Upper lobe of right lung (tissue), 1 donor: ENCODE results near the gene SIPA1L2. TPM values are rescaled to one million over a fixed set of nuclear protein-coding genes. Genes with fewer than 3 reads are reported as not detected.

Experiments used
- ATAC-seq: fragments of 200-7000 bp; cut with Tn5 transposase; one replicate; pipeline ENCODE4 v1.9.1; 2020; ENCODE audit warnings: mild to moderate bottlenecking, moderate library complexity
- DNase-seq: peaks from one replicate; pipeline ENCODE4 v3.0.0-alpha.2; 2020
- H3K27ac ChIP-seq: fragments of 200-600 bp; one replicate; pipeline ENCODE4 v1.8.0; 2022
- H3K27me3 ChIP-seq: fragments of 200-600 bp; one replicate; pipeline ENCODE4 v1.8.0; 2022; ENCODE audit warnings: mild to moderate bottlenecking
- H3K36me3 ChIP-seq: fragments of 200-600 bp; one replicate; pipeline ENCODE4 v1.8.0; 2022
- H3K4me1 ChIP-seq: fragments of 200-600 bp; one replicate; pipeline ENCODE4 v1.8.0; 2022
- H3K4me3 ChIP-seq: fragments of 200-600 bp; one replicate; pipeline ENCODE4 v1.8.0; 2022; ENCODE audit warnings: mild to moderate bottlenecking
- H3K9me3 ChIP-seq: fragments of 200-600 bp; one replicate; pipeline ENCODE4 v1.8.0; 2022
- intact Hi-C: fragments of 100-400 bp; cut with DNase I; formaldehyde crosslinking; loops from one replicate; pipeline ENCODE4 v1.11.0; 2022
- total RNA-seq: library from RNA; stranded (reverse); fragmentation: NEBNext Ultra II Directional; extraction: Animal tissue kit (Norgen Biotek cat#: 25700); gene quantifications from one replicate; pipeline ENCODE4 v1.2.1, GENCODE V29; 2021
- TF ChIP-seq, protein P1 (sequence below): fragments of 200-600 bp; IDR thresholded peaks from one replicate; pipeline ENCODE4 v1.8.0; 2022; ENCODE audit warnings: antibody characterized with exemption
- donor health status: DM: no; HTN: yes; CAD: no; lungs with severe emphysema.

The SIPA1L2 gene
- total RNA-seq, 1 donor from 2014 or later: 38.3 TPM

DNA sequence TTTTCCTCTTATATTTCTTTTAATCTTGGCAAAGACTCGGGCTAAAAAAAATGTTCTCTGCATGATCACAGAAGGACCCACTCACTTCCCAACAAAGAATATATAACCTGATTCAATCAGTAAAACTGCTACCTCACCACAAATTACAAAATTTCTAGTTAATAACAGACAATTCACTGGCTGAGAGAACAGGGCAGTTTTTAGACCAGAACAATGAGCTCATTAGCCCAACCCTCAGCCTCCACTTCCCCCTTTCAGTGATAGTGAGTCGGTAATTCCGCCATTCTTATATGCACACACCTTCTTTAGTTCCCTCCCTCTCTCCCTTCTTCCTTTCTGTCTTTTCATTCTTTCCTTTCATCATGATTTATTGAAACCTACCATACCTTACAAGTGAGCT, 8.9 kb downstream of the SIPA1L2 start:
- Histone ChIP-seq H3K27ac (peak overlapping the region; percentile 15), H3K27me3 (no peaks in the 10 kb centered on the region), H3K36me3 (no peaks in the 10 kb centered on the region), H3K9me3 (no peaks in the 10 kb centered on the region), H3K4me1 (peaks cover 59% of the 10 kb centered on the region), H3K4me3 (no peak overlapping the region)
- intact Hi-C loops: loop anchor here (10.0 kb wide), 2 partner anchors 176 to 756 kb away; no protein-coding TSS in a partner anchor
- TF ChIP-seq, protein P1, sequence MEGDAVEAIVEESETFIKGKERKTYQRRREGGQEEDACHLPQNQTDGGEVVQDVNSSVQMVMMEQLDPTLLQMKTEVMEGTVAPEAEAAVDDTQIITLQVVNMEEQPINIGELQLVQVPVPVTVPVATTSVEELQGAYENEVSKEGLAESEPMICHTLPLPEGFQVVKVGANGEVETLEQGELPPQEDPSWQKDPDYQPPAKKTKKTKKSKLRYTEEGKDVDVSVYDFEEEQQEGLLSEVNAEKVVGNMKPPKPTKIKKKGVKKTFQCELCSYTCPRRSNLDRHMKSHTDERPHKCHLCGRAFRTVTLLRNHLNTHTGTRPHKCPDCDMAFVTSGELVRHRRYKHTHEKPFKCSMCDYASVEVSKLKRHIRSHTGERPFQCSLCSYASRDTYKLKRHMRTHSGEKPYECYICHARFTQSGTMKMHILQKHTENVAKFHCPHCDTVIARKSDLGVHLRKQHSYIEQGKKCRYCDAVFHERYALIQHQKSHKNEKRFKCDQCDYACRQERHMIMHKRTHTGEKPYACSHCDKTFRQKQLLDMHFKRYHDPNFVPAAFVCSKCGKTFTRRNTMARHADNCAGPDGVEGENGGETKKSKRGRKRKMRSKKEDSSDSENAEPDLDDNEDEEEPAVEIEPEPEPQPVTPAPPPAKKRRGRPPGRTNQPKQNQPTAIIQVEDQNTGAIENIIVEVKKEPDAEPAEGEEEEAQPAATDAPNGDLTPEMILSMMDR: no peak
- ATAC-seq (peak; percentile 76), DNase-seq (no peak)

DNA sequence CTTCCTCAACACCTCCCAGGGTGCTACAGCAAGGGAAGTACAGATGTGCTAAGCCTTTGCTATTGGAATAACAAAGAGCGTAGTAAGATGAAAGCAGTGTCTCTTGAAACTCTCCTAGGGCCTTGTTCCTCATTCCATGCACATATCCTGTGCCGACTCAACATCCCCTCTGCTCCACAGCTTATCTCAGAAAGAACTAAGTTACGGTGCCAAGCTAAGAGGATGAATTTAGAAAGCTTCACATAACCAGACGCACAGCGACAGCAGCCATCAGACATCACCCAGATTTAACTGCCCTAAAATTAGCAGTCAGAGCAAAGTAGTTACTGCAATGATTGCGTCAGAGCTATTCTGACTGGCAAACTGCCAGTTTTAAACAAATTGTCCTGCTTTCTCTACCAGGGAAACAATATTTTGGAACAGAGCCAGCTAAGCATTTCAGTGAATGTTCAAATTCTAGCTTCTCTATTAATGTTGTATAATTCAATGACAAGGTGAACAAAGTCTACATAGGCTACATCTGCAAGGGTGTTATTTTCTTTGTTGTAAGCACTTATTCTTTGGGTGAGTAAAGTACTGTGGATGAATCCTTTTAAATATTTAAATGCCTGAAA, 9.5 kb downstream of the SIPA1L2 start:
- peak overlapping the region; percentile 9 for H3K4me3 ChIP-seq
- no peak for DNase-seq
- H3K9me3 ChIP-seq: no peaks in the 10 kb centered on the region
- intact Hi-C loops: loop anchor here (10.0 kb wide), 2 partner anchors 176 to 756 kb away; no protein-coding TSS in a partner anchor
- peak overlapping the region; percentile 67 for H3K27ac ChIP-seq
- peak; percentile 77 for ATAC-seq
- TF ChIP-seq, protein P1: no peak
- no peaks in the 10 kb centered on the region for H3K36me3 ChIP-seq
- peaks cover 55% of the 10 kb centered on the region for H3K4me1 ChIP-seq
- no peaks in the 10 kb centered on the region for H3K27me3 ChIP-seq

DNA sequence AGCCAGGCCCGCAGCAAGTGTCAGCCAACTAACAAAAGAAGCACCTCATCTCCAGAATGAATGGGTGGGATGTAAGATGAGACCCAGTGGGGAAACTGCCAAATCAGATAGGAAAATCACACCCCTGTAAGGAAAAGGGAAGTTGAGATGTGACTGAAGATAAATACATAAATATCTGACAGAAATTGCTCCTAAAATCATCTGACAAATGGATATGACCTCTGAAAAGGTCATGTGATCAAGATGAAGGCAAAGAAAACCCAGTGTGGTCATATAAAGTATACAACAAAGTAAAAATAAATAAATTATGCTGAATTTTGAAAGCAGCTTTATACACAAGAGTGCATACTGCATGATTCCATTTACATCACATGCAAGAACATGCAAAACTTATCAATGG, 12.7 kb downstream of the SIPA1L2 start:
- H3K27me3 ChIP-seq: no peaks in the 10 kb centered on the region
- peaks cover 46% of the 10 kb centered on the region for H3K4me1 ChIP-seq
- no peaks in the 10 kb centered on the region for H3K9me3 ChIP-seq
- H3K4me3 ChIP-seq: no peak overlapping the region
- no peak for DNase-seq
- no peak overlapping the region for H3K27ac ChIP-seq
- intact Hi-C loops: no loop called here
- no peaks in the 10 kb centered on the region for H3K36me3 ChIP-seq
- TF ChIP-seq, protein P1: no peak
- no peak for ATAC-seq

DNA sequence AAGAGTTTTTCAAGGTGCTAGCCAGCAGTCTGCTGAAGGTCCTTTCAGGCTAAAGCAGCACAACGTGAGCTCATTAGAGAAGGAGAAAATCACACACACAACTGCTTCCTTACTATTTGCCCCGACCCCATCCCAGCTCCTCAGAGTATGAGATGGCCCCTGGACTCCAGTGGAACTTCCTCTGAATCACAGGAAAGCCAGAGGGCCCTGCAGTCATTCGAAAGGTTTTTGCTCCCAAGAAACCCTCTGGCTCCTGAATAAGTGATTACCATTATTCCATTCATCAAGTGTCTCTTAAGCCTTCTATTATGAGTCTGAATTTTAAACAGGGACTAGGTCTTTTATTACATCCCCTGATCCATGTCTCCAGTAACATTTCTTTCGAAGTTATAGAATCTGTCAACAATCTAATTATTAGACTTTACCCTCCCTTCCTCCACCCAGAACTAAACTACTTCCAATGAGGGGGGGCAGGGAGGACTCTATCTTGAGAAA, 14.6 kb downstream of the SIPA1L2 start:
- Histone ChIP-seq H3K27ac (no peak overlapping the region), H3K36me3 (no peaks in the 10 kb centered on the region), H3K27me3 (no peaks in the 10 kb centered on the region), H3K9me3 (no peaks in the 10 kb centered on the region), H3K4me3 (no peak overlapping the region), H3K4me1 (peaks cover 31% of the 10 kb centered on the region)
- no peak for ATAC-seq
- intact Hi-C loops: no loop called here
- DNase-seq: no peak
- TF ChIP-seq, protein P1: no peak

DNA sequence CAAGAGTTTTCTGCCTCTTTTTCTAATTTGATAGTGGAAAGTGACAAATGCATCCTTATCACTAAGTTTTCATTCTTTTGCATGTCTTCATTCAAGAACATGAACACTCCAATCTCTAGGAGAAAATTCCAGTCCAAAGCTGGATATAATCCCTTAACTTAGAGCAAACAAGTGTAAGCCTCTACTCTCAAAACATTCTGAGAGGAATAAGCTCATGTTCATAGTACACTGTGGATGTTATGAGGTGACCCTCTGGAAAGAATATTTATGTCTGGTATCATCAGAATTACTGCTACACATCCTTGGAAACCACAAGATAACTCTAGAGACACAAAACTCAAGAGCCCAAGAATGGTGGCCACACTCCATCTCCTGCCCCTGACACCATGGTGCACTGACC, 15.1 kb downstream of the SIPA1L2 start:
- Histone ChIP-seq H3K27ac (no peak overlapping the region), H3K36me3 (no peaks in the 10 kb centered on the region), H3K4me3 (no peak overlapping the region), H3K4me1 (peaks cover 25% of the 10 kb centered on the region), H3K9me3 (no peaks in the 10 kb centered on the region), H3K27me3 (no peaks in the 10 kb centered on the region)
- intact Hi-C loops: no loop called here
- DNase-seq: no peak
- no peak for ATAC-seq
- TF ChIP-seq, protein P1: no peak
